Measurements from ENCODE around the gene TPPP3.

The TPPP3 gene

GRCh38 chr16:67437513-67437912 lies 44.2 kb upstream of the TPPP3 start:
- H3K4me2 ChIP-seq (ENCODE audit: low read depth, low read length), result no peak overlapping the region
- H2AFZ ChIP-seq (ENCODE audit: low read length), result no peak overlapping the region
- H4K20me1 ChIP-seq (ENCODE audit: insufficient read depth, low read length), result no peaks in the 10 kb centered on the region
- no peak overlapping the region for H3K27ac ChIP-seq (ENCODE audit: low read length)
- no peak for TF ChIP-seq CTCF (IDR thresholded peaks at IDR 0.05; ENCODE audit: low read length)
- no peak for TF ChIP-seq EZH2 (optimal IDR thresholded peaks at IDR 0.05; ENCODE audit: low read depth, low read length)
- H3K4me1 ChIP-seq (ENCODE audit: low read length), result no peaks in the 10 kb centered on the region
- no peak overlapping the region for H3K4me3 ChIP-seq (ENCODE audit: low read length)
- no peaks in the 10 kb centered on the region for H3K9me3 ChIP-seq (replicated peaks; ENCODE audit: insufficient read depth, low read length)
- no peak for DNase-seq
- H3K9ac ChIP-seq (ENCODE audit: low read length), result no peak overlapping the region
- no peaks in the 10 kb centered on the region for H3K9me2 ChIP-seq (replicated peaks; ENCODE audit: insufficient read depth, low read length)
- H3K79me2 ChIP-seq (ENCODE audit: low read length), result no peaks in the 10 kb centered on the region
- H3K27me3 ChIP-seq (replicated peaks; ENCODE audit: insufficient read depth, low read length), result no peaks in the 10 kb centered on the region
- no peaks in the 10 kb centered on the region for H3K36me3 ChIP-seq (replicated peaks; ENCODE audit: insufficient read depth, low read length)
- H3F3A ChIP-seq (ENCODE audit: insufficient read depth, low read length), result no peaks in the 10 kb centered on the region

GRCh38 chr16:67436640-67437193 lies 43.4 kb upstream of the TPPP3 start:
- Histone ChIP-seq H3K79me2 (ENCODE audit: low read length) (no peaks in the 10 kb centered on the region), H3K27me3 (replicated peaks; ENCODE audit: insufficient read depth, low read length) (no peaks in the 10 kb centered on the region), H3K4me2 (ENCODE audit: low read depth, low read length) (no peak overlapping the region), H2AFZ (ENCODE audit: low read length) (no peak overlapping the region), H3F3A (ENCODE audit: insufficient read depth, low read length) (no peaks in the 10 kb centered on the region), H3K4me1 (ENCODE audit: low read length) (no peaks in the 10 kb centered on the region), H3K27ac (ENCODE audit: low read length) (no peak overlapping the region), H3K9me2 (replicated peaks; ENCODE audit: insufficient read depth, low read length) (no peaks in the 10 kb centered on the region), H3K9ac (ENCODE audit: low read length) (no peak overlapping the region), H3K9me3 (replicated peaks; ENCODE audit: insufficient read depth, low read length) (no peaks in the 10 kb centered on the region), H4K20me1 (ENCODE audit: insufficient read depth, low read length) (no peaks in the 10 kb centered on the region), H3K36me3 (replicated peaks; ENCODE audit: insufficient read depth, low read length) (no peaks in the 10 kb centered on the region), H3K4me3 (ENCODE audit: low read length) (no peak overlapping the region)
- TF ChIP-seq CTCF (IDR thresholded peaks at IDR 0.05; ENCODE audit: low read length), result no peak
- TF ChIP-seq EZH2phosphoT487 (IDR thresholded peaks at IDR 0.05; ENCODE audit: low read length), result no peak
- no peak for TF ChIP-seq EZH2 (optimal IDR thresholded peaks at IDR 0.05; ENCODE audit: low read depth, low read length)
- DNase-seq, result no peak

- Histone ChIP-seq H4K20me1 (ENCODE audit: insufficient read depth, low read length) (no peaks in the 10 kb centered on the region), H3F3A (ENCODE audit: insufficient read depth, low read length) (no peaks in the 10 kb centered on the region), H3K4me3 (ENCODE audit: low read length) (no peak overlapping the region), H3K4me1 (ENCODE audit: low read length) (no peaks in the 10 kb centered on the region), H3K79me2 (ENCODE audit: low read length) (no peaks in the 10 kb centered on the region), H3K9me3 (replicated peaks; ENCODE audit: insufficient read depth, low read length) (no peaks in the 10 kb centered on the region), H3K9ac (ENCODE audit: low read length) (no peak overlapping the region), H2AFZ (ENCODE audit: low read length) (no peak overlapping the region), H3K27me3 (replicated peaks; ENCODE audit: insufficient read depth, low read length) (no peaks in the 10 kb centered on the region; the same call in 1 of the 2 replicates), H3K36me3 (replicated peaks; ENCODE audit: insufficient read depth, low read length) (no peaks in the 10 kb centered on the region), H3K27ac (ENCODE audit: low read length) (no peak overlapping the region), H3K9me2 (replicated peaks; ENCODE audit: insufficient read depth, low read length) (no peaks in the 10 kb centered on the region), H3K4me2 (ENCODE audit: low read depth, low read length) (no peak overlapping the region)
- DNase-seq, result no peak
- TF ChIP-seq CTCF (IDR thresholded peaks at IDR 0.05; ENCODE audit: low read length) (no peak), EZH2phosphoT487 (IDR thresholded peaks at IDR 0.05; ENCODE audit: low read length) (no peak), EZH2 (optimal IDR thresholded peaks at IDR 0.05; ENCODE audit: low read depth, low read length) (no peak)
Observed at GRCh38 chr16:67435758-67436164, 42.5 kb upstream of the TPPP3 start.

All from MM.1S (cell line).